Loucy (cell line): ENCODE data around the gene SYMPK.

Experiments used
- EZH2phosphoT487 ChIP-seq: fragments of 200-600 bp; IDR thresholded peaks from 2 replicates; pipeline ENCODE4 v1.6.1; 2018; ENCODE audit warnings: antibody characterized with exemption, mild to moderate bottlenecking, moderate library complexity, borderline replicate concordance
- TF ChIP-seq, protein P1 (sequence below): fragments of 200-600 bp; sonication (generic); conservative IDR thresholded peaks from 2 replicates; pipeline ENCODE4 v1.5.1; 2014; ENCODE audit warnings: mild to moderate bottlenecking, antibody characterized with exemption, low read length

DNA sequence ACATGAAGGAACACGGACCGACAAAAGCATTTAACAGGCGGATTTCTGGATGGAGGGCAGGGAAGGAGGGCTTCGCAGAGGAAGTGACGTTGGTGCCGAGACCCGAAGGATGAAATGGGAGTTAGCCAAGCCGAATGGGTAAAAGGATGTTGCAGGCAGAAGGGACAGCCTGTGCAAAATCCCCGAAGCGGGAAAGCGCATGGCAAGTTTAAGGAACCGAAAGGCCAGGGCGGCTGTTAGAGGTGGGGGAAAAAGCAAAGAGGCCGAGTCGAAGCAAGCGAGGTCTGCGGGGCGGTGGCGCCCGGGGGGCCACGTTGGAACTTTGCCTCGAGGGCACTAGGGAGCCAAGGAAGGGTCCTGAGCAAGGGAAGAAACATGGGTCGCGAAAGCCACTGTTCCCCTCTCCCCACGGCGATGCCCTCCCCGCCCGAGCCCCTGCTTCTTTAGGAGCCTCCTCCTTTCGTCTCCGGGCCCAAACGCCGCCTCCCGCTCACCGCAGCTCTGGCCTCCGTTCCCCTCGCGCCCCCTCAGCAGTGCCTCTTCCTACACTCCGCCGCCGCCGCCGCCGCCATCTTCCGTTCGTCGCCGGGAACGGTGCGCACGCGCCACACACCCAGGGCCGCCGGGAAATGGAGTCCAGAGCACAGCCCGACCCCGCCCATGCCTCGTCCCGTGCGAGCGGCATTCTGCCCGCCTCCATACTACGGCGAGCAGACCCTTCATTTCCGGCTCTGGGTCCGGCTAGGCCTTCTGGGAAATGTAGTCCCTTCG is at the start of gene SYMPK:
- TF ChIP-seq, protein P1, sequence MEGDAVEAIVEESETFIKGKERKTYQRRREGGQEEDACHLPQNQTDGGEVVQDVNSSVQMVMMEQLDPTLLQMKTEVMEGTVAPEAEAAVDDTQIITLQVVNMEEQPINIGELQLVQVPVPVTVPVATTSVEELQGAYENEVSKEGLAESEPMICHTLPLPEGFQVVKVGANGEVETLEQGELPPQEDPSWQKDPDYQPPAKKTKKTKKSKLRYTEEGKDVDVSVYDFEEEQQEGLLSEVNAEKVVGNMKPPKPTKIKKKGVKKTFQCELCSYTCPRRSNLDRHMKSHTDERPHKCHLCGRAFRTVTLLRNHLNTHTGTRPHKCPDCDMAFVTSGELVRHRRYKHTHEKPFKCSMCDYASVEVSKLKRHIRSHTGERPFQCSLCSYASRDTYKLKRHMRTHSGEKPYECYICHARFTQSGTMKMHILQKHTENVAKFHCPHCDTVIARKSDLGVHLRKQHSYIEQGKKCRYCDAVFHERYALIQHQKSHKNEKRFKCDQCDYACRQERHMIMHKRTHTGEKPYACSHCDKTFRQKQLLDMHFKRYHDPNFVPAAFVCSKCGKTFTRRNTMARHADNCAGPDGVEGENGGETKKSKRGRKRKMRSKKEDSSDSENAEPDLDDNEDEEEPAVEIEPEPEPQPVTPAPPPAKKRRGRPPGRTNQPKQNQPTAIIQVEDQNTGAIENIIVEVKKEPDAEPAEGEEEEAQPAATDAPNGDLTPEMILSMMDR, result no peak
- no peak for TF ChIP-seq EZH2phosphoT487
